ENCODE results near the gene UROS.

DNA sequence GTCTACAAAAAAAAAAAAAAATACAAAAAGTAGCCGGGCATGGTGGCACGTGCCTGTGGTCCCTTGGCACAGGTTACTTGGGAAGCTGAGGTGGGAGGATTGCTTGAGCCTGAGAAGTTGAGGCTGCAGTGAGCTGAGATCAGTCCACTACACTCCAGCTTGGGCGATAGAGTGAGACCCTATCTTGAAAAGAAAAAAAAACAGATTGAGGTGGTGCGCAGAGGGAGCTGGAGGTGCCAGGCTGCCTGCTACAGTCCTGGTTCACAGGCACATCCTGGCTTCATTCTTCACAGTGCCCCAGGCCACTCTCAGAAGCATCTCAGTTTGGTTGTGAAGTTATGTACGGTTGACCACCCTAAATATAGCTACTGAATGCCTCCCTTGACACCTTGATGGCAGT lies 52.2 kb downstream of the UROS start:
- TF ChIP-seq POLR2A (IDR thresholded peaks at IDR 0.05): no peak
- TF ChIP-seq CTCF (IDR thresholded peaks at IDR 0.05): no peak
- no peak for TF ChIP-seq POLR2AphosphoS5 (IDR thresholded peaks at IDR 0.05)

All from breast epithelium (tissue), 3 donors.